Fibroblast of pulmonary artery (primary cell): ENCODE results near the gene ZNF800.

ENCODE experiments used
- DNase-seq: peaks from one replicate; pipeline ENCODE4 v3.0.0-alpha.2; 2010; ENCODE audit warnings: low read depth
- H3K4me3 ChIP-seq: replicated peaks from 2 replicates; pipeline ENCODE4 v1.5.1; 2011; ENCODE audit warnings: low read depth, mild to moderate bottlenecking, control low read depth, low read length, moderate library complexity
- CTCF ChIP-seq: IDR thresholded peaks from 2 replicates; pipeline ENCODE4 v1.5.1; 2011; ENCODE audit warnings: mild to moderate bottlenecking, control low read depth, low read length, inconsistent platforms; ENCODE audit errors: missing control alignments

The ZNF800 gene

DNA sequence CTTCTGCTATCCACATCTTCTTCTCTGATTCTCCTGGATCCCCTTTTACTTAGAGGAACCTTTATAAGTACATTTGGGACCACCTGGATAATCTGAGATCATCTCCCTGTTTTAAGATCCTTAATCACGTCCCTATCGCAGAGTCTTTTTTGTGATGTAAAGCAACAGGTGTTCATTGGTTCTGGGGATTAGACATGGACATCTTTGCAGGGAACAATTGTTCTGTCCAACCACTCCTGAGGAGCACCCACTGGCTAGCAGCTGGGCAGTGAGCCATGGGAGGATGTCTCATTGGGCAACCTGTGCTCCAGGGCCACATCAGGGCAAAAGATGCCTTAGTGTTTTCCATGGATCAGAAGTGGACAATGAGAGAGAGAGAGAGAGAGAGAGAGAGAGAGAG lies 56.0 kb downstream of the ZNF800 start:
- no peak for TF ChIP-seq CTCF
- no peak for DNase-seq
- H3K4me3 ChIP-seq: no peak overlapping the region

GRCh38 chr7:127332880-127333279 lies 59.6 kb downstream of the ZNF800 start:
- H3K4me3 ChIP-seq: no peak overlapping the region
- no peak for TF ChIP-seq CTCF
- no peak for DNase-seq

DNA sequence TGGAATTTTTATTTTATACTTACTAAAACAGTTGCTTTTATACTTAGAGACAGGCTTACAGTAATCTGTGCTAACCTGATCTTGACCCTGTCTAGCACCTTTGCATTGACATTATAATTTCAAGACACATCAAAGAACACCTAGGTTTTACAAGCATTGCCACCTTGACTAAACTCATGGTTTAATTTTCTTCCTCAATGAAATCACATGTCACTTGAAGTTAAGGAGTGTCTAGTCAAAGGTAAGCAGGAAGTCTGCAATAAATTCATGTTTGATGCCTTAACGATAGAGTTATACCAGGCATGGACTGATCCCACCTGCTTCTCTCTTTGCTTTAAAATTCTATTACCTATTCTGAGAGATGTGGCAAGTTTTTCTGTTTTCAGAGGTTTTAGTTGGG lies 62.4 kb downstream of the ZNF800 start:
- no peak for TF ChIP-seq CTCF
- no peak overlapping the region for H3K4me3 ChIP-seq
- DNase-seq: no peak

DNA sequence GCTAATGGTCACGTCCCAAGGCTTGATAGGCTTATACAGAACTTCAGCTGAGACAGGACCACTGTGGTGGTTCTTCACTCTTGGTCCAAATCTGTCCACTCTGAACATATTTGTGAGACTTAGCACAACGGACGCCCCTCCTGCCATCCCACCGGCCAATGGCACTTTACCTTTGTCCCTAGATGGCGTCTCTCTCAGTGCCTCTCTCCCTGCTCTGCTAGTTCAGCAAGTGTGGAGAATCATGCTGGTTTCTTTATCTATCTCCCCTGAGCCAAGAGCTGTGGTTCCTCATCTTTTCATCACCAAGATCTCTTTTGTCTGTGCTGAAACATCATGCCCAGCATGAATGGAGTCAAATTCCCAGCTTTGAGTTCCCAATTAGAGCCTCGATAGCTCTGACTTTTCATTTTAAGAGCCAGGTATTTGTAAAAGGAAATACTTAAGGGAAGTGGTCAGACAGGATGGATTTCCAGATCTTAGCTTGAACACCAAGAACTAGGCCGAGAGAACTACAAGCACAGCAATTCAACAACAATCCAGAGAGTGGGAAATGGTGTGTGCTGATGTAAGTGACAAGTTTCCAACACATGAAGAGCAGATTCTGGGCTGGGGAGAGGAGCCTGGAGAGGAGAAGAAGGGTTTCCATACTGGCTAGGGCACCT lies 69.5 kb downstream of the ZNF800 start:
- no peak for TF ChIP-seq CTCF
- no peak overlapping the region for H3K4me3 ChIP-seq
- DNase-seq: no peak

GRCh38 chr7:127322351-127322750 lies 70.2 kb downstream of the ZNF800 start:
- TF ChIP-seq CTCF: no peak
- no peak for DNase-seq
- no peak overlapping the region for H3K4me3 ChIP-seq

GRCh38 chr7:127320974-127321373 lies 71.5 kb downstream of the ZNF800 start:
- no peak for TF ChIP-seq CTCF
- DNase-seq: no peak
- no peak overlapping the region for H3K4me3 ChIP-seq
